Thymus (tissue), 11 donors: Measurements from ENCODE around the gene UCN3. TPM values are rescaled to one million over a fixed set of nuclear protein-coding genes. Genes with fewer than 3 reads are reported as not detected.
"Not testable (repeated sequence)": the region's sequence is repeated elsewhere in the genome, so short reads cannot be mapped to it uniquely, and the experiment has no call there.

Source experiments
- DNase-seq, 9 donors: peaks; one replicate each; pipeline ENCODE4 v3.0.0-alpha.2; 2013; ENCODE audit warnings: low spot score in 9 of 9, low read depth in 6 of 9, missing footprints in 1 of 9
- H3K27ac ChIP-seq, 2 donors: one replicate each; pipeline ENCODE4 v1.5.1; 2013; ENCODE audit warnings: control low read depth in 1 of 2, low read depth in 1 of 2, low read length in 1 of 2, mild to moderate bottlenecking in 1 of 2, moderate library complexity in 1 of 2
- H3K27me3 ChIP-seq, 2 donors: one replicate each; pipeline ENCODE4 v1.5.1; 2013; ENCODE audit warnings: low read length in 1 of 2; ENCODE audit not compliant: control insufficient read depth in 2 of 2, insufficient read depth in 1 of 2
- H3K36me3 ChIP-seq, 2 donors: one replicate each; pipeline ENCODE4 v1.5.1; 2013; ENCODE audit warnings: low read length in 1 of 2, mild to moderate bottlenecking in 1 of 2, moderate library complexity in 1 of 2; ENCODE audit not compliant: control insufficient read depth in 2 of 2, insufficient read depth in 2 of 2
- H3K4me1 ChIP-seq, 2 donors: one replicate each; pipeline ENCODE4 v1.5.1; 2013; ENCODE audit warnings: low read length in 2 of 2; ENCODE audit not compliant: control insufficient read depth in 2 of 2, insufficient read depth in 2 of 2
- H3K4me3 ChIP-seq, 2 donors: one replicate each; pipeline ENCODE4 v1.5.1; 2013; ENCODE audit warnings: low read length in 2 of 2, control low read depth in 1 of 2, mild to moderate bottlenecking in 1 of 2
- H3K9me3 ChIP-seq, 2 donors: one replicate each; pipeline ENCODE4 v1.5.1; 2013; ENCODE audit warnings: low read length in 1 of 2, mild to moderate bottlenecking in 1 of 2; ENCODE audit not compliant: control insufficient read depth in 2 of 2, insufficient read depth in 1 of 2
- WGBS: extraction: QIAGEN DNeasy Blood & Tissue Kit; methylation state at CpG from one replicate; pipeline ENCODE4 v1.1.7; 2013; 5-methylcytosine and 5-hydroxymethylcytosine counted together
- polyA plus RNA-seq: library from polyadenylated mRNA; stranded (reverse); fragments of 200-250 nt; gene quantifications from one replicate; pipeline ENCODE4 v1.2.3, GENCODE V29; 2013
- total RNA-seq: library from RNA; stranded (reverse); fragments of 120-200 nt; gene quantifications from one replicate; pipeline ENCODE4 v1.2.4, GENCODE V29; 2013
- donor health status: healthy.

UCN3 gene
- total and polyA plus RNA-seq, 2 donors = 0.19 to 0.30 TPM

GRCh38 chr10:5393529-5393928 lies 28.8 kb downstream of the UCN3 start:
- Histone ChIP-seq H3K4me1 (no peaks in the 10 kb centered on the region), H3K4me3 (no peak overlapping the region), H3K27ac (no peak overlapping the region), H3K36me3 (no peaks in the 10 kb centered on the region), H3K27me3 (no peaks in the 10 kb centered on the region), H3K9me3 (peaks cover 0 to 4% of the 10 kb centered on the region in 2 donors)
- no peak for DNase-seq
- 97% methylated on average over 14 of the region's 14 CpGs for WGBS

GRCh38 chr10:5395168-5395567 lies 30.4 kb downstream of the UCN3 start:
- no peak for DNase-seq
- no peaks in the 10 kb centered on the region for H3K4me1 ChIP-seq
- WGBS = 97% methylated on average over 18 of the region's 18 CpGs
- H3K36me3 ChIP-seq = no peaks in the 10 kb centered on the region
- peaks cover 0 to 4% of the 10 kb centered on the region in 2 donors for H3K9me3 ChIP-seq
- no peak overlapping the region for H3K27ac ChIP-seq
- no peaks in the 10 kb centered on the region for H3K27me3 ChIP-seq
- H3K4me3 ChIP-seq = no peak overlapping the region

GRCh38 chr10:5396556-5397300 lies 32.0 kb downstream of the UCN3 start:
- Histone ChIP-seq H3K4me1 (no peaks in the 10 kb centered on the region), H3K36me3 (no peaks in the 10 kb centered on the region), H3K4me3 (no peak overlapping the region), H3K27ac (no peak overlapping the region), H3K9me3 (peaks cover 0 to 4% of the 10 kb centered on the region in 2 donors), H3K27me3 (no peaks in the 10 kb centered on the region)
- no peak for DNase-seq
- 98% methylated on average over 12 of the region's 12 CpGs for WGBS

- H3K36me3 ChIP-seq = no peaks in the 10 kb centered on the region
- no peaks in the 10 kb centered on the region for H3K4me1 ChIP-seq
- H3K4me3 ChIP-seq = no peak overlapping the region
- 80% methylated on average over 6 of the region's 6 CpGs for WGBS
- H3K9me3 ChIP-seq = no peaks in the 10 kb centered on the region
- DNase-seq = no peak
- H3K27ac ChIP-seq = no peak overlapping the region
- no peaks in the 10 kb centered on the region for H3K27me3 ChIP-seq
These were observed 34.6 kb downstream of the UCN3 start for GRCh38 chr10:5399332-5399731.

- DNase-seq = no peak
- WGBS = 96% methylated on average over 9 of the region's 9 CpGs
- Histone ChIP-seq H3K27me3 (no peaks in the 10 kb centered on the region), H3K4me1 (no peaks in the 10 kb centered on the region), H3K9me3 (no peaks in the 10 kb centered on the region), H3K4me3 (no peak overlapping the region), H3K27ac (no peak overlapping the region), H3K36me3 (no peaks in the 10 kb centered on the region)
These were observed 35.9 kb downstream of the UCN3 start for GRCh38 chr10:5400468-5401240.

GRCh38 chr10:5402798-5403197 lies 38.0 kb downstream of the UCN3 start:
- Histone ChIP-seq H3K4me1 (no peaks in the 10 kb centered on the region), H3K27me3 (no peaks in the 10 kb centered on the region), H3K36me3 (no peaks in the 10 kb centered on the region), H3K27ac (no peak overlapping the region), H3K4me3 (no peak overlapping the region), H3K9me3 (no peaks in the 10 kb centered on the region)
- no peak for DNase-seq
- 98% methylated on average over 3 of the region's 3 CpGs for WGBS

- Histone ChIP-seq H3K27ac (no peak within 1 kb of the TSS), H3K9me3 (no peaks in the 10 kb centered on the region), H3K36me3 (no peaks in the 10 kb centered on the region), H3K27me3 (no peaks in the 10 kb centered on the region), H3K4me1 (no peaks in the 10 kb centered on the region), H3K4me3 (no peak within 1 kb of the TSS)
- 82% methylated on average over 8 of the region's 8 CpGs for WGBS
- no peak for DNase-seq
These were observed 39.7 kb downstream of the UCN3 start, which contains the start of gene TUBAL3 for GRCh38 chr10:5404208-5405041. TUBAL3 (minus strand) TSS chr10:5404828; CDS start chr10:5404792, 36 bp downstream.

GRCh38 chr10:5406918-5407317 lies 42.2 kb downstream of the UCN3 start:
- no peak overlapping the region for H3K27ac ChIP-seq
- H3K9me3 ChIP-seq = no peaks in the 10 kb centered on the region
- H3K4me1 ChIP-seq = no peaks in the 10 kb centered on the region
- H3K36me3 ChIP-seq = no peaks in the 10 kb centered on the region
- DNase-seq = no peak
- H3K27me3 ChIP-seq = no peaks in the 10 kb centered on the region
- H3K4me3 ChIP-seq = no peak overlapping the region
- 94% methylated on average over 1 of the region's 1 CpG for whole genome bisulfite sequencing

- H3K27me3 ChIP-seq, H3K27ac ChIP-seq, H3K9me3 ChIP-seq, DNase-seq, H3K4me3 ChIP-seq, H3K36me3 ChIP-seq, H3K4me1 ChIP-seq: not testable (repeated sequence)
These were observed 46.0 kb downstream of the UCN3 start for GRCh38 chr10:5410787-5411186.
